NCI-H345 treated with DMSO at 0.1 percent for 48 hours (cell line): Measurements from ENCODE around the gene TREML2.
"Not testable (repeated sequence)": the region's sequence is repeated elsewhere in the genome, so short reads cannot be mapped to it uniquely, and the experiment has no call there.

Source experiments
- DNase-seq: peaks from one replicate; lab custom pipeline; 2025; ENCODE audit not compliant: unreplicated experiment; lab: John Stamatoyannopoulos, UW

Gene TREML2

GRCh38 chr6:41200901-41201763 is at the start of gene TREML2:
Gene TREML2, minus strand, starts transcription at chr6:41201149. Its CDS starts 141 bp downstream, at chr6:41201008.
- no peak for DNase-seq

- no peak for DNase-seq
These were observed 47.1 kb upstream of the TREML2 start for GRCh38 chr6:41247882-41248705.

- DNase-seq = no peak
These were observed 46.4 kb upstream of the TREML2 start for GRCh38 chr6:41247288-41247865.

- DNase-seq = not testable (repeated sequence)
These were observed 45.6 kb upstream of the TREML2 start for GRCh38 chr6:41246529-41246928.

GRCh38 chr6:41239467-41240159 is 38.7 kb upstream of the TREML2 start:
- DNase-seq = no peak

GRCh38 chr6:41237128-41237527 is 36.2 kb upstream of the TREML2 start:
- no peak for DNase-seq

GRCh38 chr6:41236276-41236675 is 35.3 kb upstream of the TREML2 start:
- DNase-seq = no peak

GRCh38 chr6:41232667-41233066 is 31.7 kb upstream of the TREML2 start:
- DNase-seq = no peak

- no peak for DNase-seq
These were observed 30.3 kb upstream of the TREML2 start for GRCh38 chr6:41231246-41231645.

- DNase-seq = no peak
These were observed 28.8 kb upstream of the TREML2 start for GRCh38 chr6:41229721-41230120.

GRCh38 chr6:41228616-41229015 is 27.7 kb upstream of the TREML2 start:
- no peak for DNase-seq

- DNase-seq = no peak
These were observed 27.1 kb upstream of the TREML2 start, which contains the start of gene TREML4 for GRCh38 chr6:41228096-41228495. Gene TREML4, plus strand, starts transcription at chr6:41228349. Its CDS starts 79 bp downstream, at chr6:41228428.

GRCh38 chr6:41226752-41227151 is 25.8 kb upstream of the TREML2 start:
- DNase-seq = no peak

- DNase-seq = no peak
These were observed 23.9 kb upstream of the TREML2 start for GRCh38 chr6:41224800-41225199.

- DNase-seq = no peak
These were observed 21.6 kb upstream of the TREML2 start for GRCh38 chr6:41222513-41222912.

- no peak for DNase-seq
These were observed 21.1 kb upstream of the TREML2 start for GRCh38 chr6:41222045-41222444.

- no peak for DNase-seq
These were observed 15.7 kb upstream of the TREML2 start for GRCh38 chr6:41216616-41217015.

- DNase-seq = no peak
These were observed 14.8 kb upstream of the TREML2 start for GRCh38 chr6:41215777-41216176.

GRCh38 chr6:41214559-41215238 is 13.8 kb upstream of the TREML2 start:
- no peak for DNase-seq

- DNase-seq = no peak
These were observed 8.8 kb upstream of the TREML2 start for GRCh38 chr6:41209547-41210320.
